Posterior cingulate gyrus (tissue), 11 donors: ENCODE data around the gene FOXP1.

Experiments
- DNase-seq, 10 donors: peaks; one replicate each; pipeline versions ENCODE4 v3.0.0 to v3.0.0-alpha.2; 2020 to 2021; ENCODE audit warnings: mixed read lengths in 3 of 10
- intact Hi-C: fragments of 100-400 bp; cut with DNase I; formaldehyde crosslinking; loops from one replicate; pipeline ENCODE4 v1.15.1; 2023

The FOXP1 gene

GRCh38 chr3:71262364-71263265 lies 320.9 kb downstream of the FOXP1 start:
- DNase-seq: peak in 1 of 10 donors; percentile 27
- intact Hi-C loops: no loop called here

GRCh38 chr3:71260782-71261181 lies 322.7 kb downstream of the FOXP1 start:
- intact Hi-C loops: no loop called here

GRCh38 chr3:71258526-71258925 lies 325.0 kb downstream of the FOXP1 start:
- DNase-seq: no peak
- intact Hi-C loops: no loop called here

More at GRCh38 chr3:71260782-71261181, 322.7 kb downstream of the FOXP1 start:
- DNase-seq: peak in 1 of 10 donors; percentile 18

- intact Hi-C loops: no loop called here
- DNase-seq: no peak
Observed at GRCh38 chr3:71258116-71258515, 325.4 kb downstream of the FOXP1 start.

GRCh38 chr3:71255498-71255897 lies 328.0 kb downstream of the FOXP1 start:
- intact Hi-C loops: no loop called here
- DNase-seq: no peak

- intact Hi-C loops: no loop called here
- DNase-seq: no peak
Observed at GRCh38 chr3:71254281-71255057, 329.1 kb downstream of the FOXP1 start.

GRCh38 chr3:71253169-71253568 lies 330.4 kb downstream of the FOXP1 start:
- no peak for DNase-seq
- intact Hi-C loops: no loop called here

GRCh38 chr3:71252466-71252865 lies 331.1 kb downstream of the FOXP1 start:
- DNase-seq: no peak
- intact Hi-C loops: no loop called here

GRCh38 chr3:71251156-71251775 lies 332.3 kb downstream of the FOXP1 start:
- intact Hi-C loops: no loop called here
- no peak for DNase-seq

- intact Hi-C loops: no loop called here
- DNase-seq: no peak
Observed at GRCh38 chr3:71250026-71250425, 333.5 kb downstream of the FOXP1 start.

GRCh38 chr3:71247958-71248335 lies 335.6 kb downstream of the FOXP1 start:
- no peak for DNase-seq
- intact Hi-C loops: loop anchor here (5.0 kb wide), 1 partner anchor 339 kb away; no protein-coding TSS in a partner anchor

GRCh38 chr3:71247221-71247957 lies 336.1 kb downstream of the FOXP1 start:
- intact Hi-C loops: loop anchor here (5.0 kb wide), 1 partner anchor 340 kb away; no protein-coding TSS in a partner anchor
- peak in 2 of 10 donors; percentile 27 to 81 for DNase-seq

GRCh38 chr3:71245971-71246880 lies 337.3 kb downstream of the FOXP1 start:
- no peak for DNase-seq
- intact Hi-C loops: loop anchor here (5.0 kb wide), 1 partner anchor 341 kb away; no protein-coding TSS in a partner anchor

- DNase-seq: no peak
- intact Hi-C loops: loop anchor here (5.0 kb wide), 1 partner anchor 342 kb away; no protein-coding TSS in a partner anchor
Observed at GRCh38 chr3:71244826-71245488, 338.6 kb downstream of the FOXP1 start.

- intact Hi-C loops: no loop called here
- no peak for DNase-seq
Observed at GRCh38 chr3:71244153-71244825, 339.2 kb downstream of the FOXP1 start.

GRCh38 chr3:71243229-71243628 lies 340.3 kb downstream of the FOXP1 start:
- intact Hi-C loops: no loop called here
- no peak for DNase-seq

- intact Hi-C loops: no loop called here
- DNase-seq: no peak
Observed at GRCh38 chr3:71241981-71242560, 341.5 kb downstream of the FOXP1 start.
